ENCODE measurements around the gene HS3ST4. TPM values are rescaled to one million over a fixed set of nuclear protein-coding genes. Genes with fewer than 3 reads are reported as not detected.

The HS3ST4 gene
- total RNA-seq, 1 donor from 2014 or later: not detected

DNA sequence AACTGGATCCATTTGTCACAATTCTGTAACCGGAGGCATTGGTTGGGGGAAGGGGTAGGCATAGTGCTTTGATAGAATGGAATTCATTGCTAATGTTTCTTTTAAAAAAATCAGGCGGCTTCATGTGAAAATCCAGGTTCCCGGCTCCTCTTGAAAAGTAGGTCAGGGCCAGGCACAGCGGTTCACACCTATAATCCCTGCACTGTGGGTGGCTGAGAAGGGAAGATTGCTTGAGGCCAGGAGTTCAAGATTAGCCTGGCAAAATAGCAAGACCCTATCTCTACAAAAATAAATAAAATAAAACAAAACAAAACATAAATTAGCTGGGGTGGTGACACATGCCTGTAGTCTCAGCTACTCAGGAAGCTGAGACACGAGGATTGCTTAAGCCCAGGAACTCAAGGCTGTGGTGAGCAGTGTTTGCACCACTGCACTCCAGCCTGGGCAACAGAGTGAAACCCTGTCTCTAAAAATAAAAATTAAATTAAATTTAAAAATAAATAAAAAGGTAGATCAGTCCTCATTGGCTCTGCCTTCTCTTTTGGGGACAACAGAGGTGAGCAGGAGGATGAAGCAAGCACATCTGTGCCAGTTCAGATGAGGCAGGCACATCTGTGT, 466.5 kb downstream of the HS3ST4 start:
- no peak for DNase-seq (ENCODE audit: extremely low read depth, low read depth, low spot score)

DNA sequence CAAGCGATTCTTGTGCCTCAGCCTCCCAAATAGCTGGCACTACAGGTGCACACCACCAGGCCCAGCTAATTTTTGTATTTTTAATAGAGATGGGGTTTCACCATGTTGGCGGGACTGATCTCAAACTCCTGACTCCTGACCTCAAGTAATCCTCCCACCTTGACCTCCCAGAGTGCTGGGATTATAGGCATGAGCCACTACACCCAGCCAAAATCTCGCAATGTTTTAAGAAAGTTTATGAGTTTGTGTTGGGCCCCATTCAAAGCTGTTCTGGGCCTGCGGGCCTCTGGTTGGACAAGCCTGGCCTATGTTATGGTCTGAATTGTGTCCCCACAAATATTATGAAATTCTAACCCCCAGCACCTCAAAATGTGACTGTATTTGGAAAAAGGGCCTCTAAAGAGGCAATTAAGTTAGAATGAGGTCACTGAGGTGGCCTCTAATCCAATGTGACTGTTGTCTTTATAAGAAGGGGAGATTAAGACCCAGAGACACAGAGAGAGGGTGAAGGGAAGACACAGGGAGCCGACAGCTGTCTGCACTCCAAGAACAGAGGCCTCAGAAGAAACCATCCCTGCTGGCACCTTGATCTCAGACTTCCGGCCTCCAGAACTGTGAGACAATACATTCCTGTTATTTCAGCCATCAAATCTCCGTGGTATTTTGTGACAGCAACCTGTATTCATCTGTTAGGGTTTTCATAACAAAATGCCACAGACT, 469.9 kb downstream of the HS3ST4 start:
- DNase-seq (ENCODE audit: extremely low read depth, low read depth, low spot score): no peak

GRCh38 chr16:26169473-26169872, 477.7 kb downstream of the HS3ST4 start:
- DNase-seq (ENCODE audit: extremely low read depth, low read depth, low spot score): no peak

DNA sequence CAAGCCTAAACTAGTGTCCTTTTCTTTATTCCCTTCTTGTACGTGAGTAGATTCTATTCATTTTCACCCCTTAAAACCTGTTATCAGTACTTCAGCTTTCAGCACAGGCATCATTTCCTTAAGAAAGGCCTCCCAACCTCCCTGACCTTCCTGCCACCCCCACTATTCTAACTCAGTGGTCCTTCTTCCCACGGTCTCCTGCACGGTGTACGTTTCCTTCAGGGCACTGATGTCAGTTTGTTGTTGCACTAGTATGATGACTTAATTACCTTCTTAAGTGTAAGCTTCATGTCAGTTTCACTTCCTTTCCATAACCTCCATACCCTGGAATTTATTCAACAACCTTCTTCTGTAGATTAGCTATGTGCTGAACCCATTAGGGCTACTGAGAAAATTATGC, 484.2 kb downstream of the HS3ST4 start:
- no peak for DNase-seq (ENCODE audit: extremely low read depth, low read depth, low spot score)

- no peak for DNase-seq (ENCODE audit: extremely low read depth, low read depth, low spot score)
Measured at GRCh38 chr16:26177438-26177837, 485.7 kb downstream of the HS3ST4 start.

DNA sequence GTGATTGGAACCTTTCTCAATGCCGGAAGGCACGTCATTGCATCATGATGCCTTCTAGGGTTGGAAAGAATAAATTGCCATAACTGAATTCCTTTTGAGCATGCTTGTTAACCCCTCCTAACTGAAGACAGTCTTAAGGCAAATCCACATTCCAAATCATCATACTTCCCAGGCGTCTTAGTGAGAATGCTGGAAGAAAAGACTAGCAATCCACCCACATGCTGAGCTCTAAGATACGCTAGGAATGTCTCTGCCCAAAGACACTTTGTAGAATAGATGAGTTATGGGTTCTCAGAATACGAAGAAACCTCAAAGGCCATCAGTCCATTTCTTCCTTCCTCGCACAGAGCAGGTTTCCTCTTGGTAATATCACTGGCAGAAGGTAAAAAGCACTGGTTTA, 486.5 kb downstream of the HS3ST4 start:
- DNase-seq (ENCODE audit: extremely low read depth, low read depth, low spot score): no peak

GRCh38 chr16:26186091-26186615, 494.4 kb downstream of the HS3ST4 start:
- DNase-seq (ENCODE audit: extremely low read depth, low read depth, low spot score): no peak

All from glomerular endothelial cell (primary cell).